ENCODE data around the gene PRSS36.
A peak's percentile ranks its signal among the peaks of the same experiment; 100 is the strongest.
"Not testable (repeated sequence)": the region's sequence is repeated elsewhere in the genome, so short reads cannot be mapped to it uniquely, and the experiment has no call there.

PRSS36 gene

GRCh38 chr16:31147574-31147973, 2.3 kb downstream of the PRSS36 start:
- no peaks in the 10 kb centered on the region for H3K9me3 ChIP-seq (ENCODE audit: control insufficient read depth, insufficient read depth, low read length)
- peaks cover 9% of the 10 kb centered on the region for H3K4me1 ChIP-seq (ENCODE audit: control insufficient read depth, insufficient read depth, low read length)
- H3K36me3 ChIP-seq (ENCODE audit: control insufficient read depth, insufficient read depth, low read length), result no peaks in the 10 kb centered on the region
- H3K4me3 ChIP-seq (ENCODE audit: low read depth, low read length), result peak overlapping the region; percentile 59
- no peak overlapping the region for H3K9ac ChIP-seq (ENCODE audit: low read depth, low read length)
- peaks cover 42% of the 10 kb centered on the region for H3K27me3 ChIP-seq (ENCODE audit: control insufficient read depth, insufficient read depth, low read length)

GRCh38 chr16:31145398-31145990, 4.4 kb downstream of the PRSS36 start:
- Histone ChIP-seq H3K27me3 (ENCODE audit: control insufficient read depth, insufficient read depth, low read length) (peaks cover 42% of the 10 kb centered on the region), H3K36me3 (ENCODE audit: control insufficient read depth, insufficient read depth, low read length) (no peaks in the 10 kb centered on the region), H3K9me3 (ENCODE audit: control insufficient read depth, insufficient read depth, low read length) (no peaks in the 10 kb centered on the region), H3K4me1 (ENCODE audit: control insufficient read depth, insufficient read depth, low read length) (peaks cover 13% of the 10 kb centered on the region), H3K4me3 (ENCODE audit: low read depth, low read length) (no peak overlapping the region), H3K9ac (ENCODE audit: low read depth, low read length) (no peak overlapping the region)

GRCh38 chr16:31144418-31144817, 5.4 kb downstream of the PRSS36 start:
- peaks cover 42% of the 10 kb centered on the region for H3K27me3 ChIP-seq (ENCODE audit: control insufficient read depth, insufficient read depth, low read length)
- not testable (repeated sequence) for H3K36me3 ChIP-seq (ENCODE audit: control insufficient read depth, insufficient read depth, low read length); H3K9ac ChIP-seq (ENCODE audit: low read depth, low read length); H3K4me3 ChIP-seq (ENCODE audit: low read depth, low read length); H3K9me3 ChIP-seq (ENCODE audit: control insufficient read depth, insufficient read depth, low read length)
- peaks cover 11% of the 10 kb centered on the region for H3K4me1 ChIP-seq (ENCODE audit: control insufficient read depth, insufficient read depth, low read length)

- peaks cover 12% of the 10 kb centered on the region for H3K4me1 ChIP-seq (ENCODE audit: control insufficient read depth, insufficient read depth, low read length)
- H3K36me3 ChIP-seq (ENCODE audit: control insufficient read depth, insufficient read depth, low read length), result no peaks in the 10 kb centered on the region
Measured at GRCh38 chr16:31143694-31144148, 6.1 kb downstream of the PRSS36 start.

GRCh38 chr16:31143011-31143693, 6.7 kb downstream of the PRSS36 start:
- Histone ChIP-seq H3K9me3 (ENCODE audit: control insufficient read depth, insufficient read depth, low read length) (no peaks in the 10 kb centered on the region), H3K4me1 (ENCODE audit: control insufficient read depth, insufficient read depth, low read length) (peaks cover 15% of the 10 kb centered on the region), H3K27me3 (ENCODE audit: control insufficient read depth, insufficient read depth, low read length) (peaks cover 35% of the 10 kb centered on the region), H3K36me3 (ENCODE audit: control insufficient read depth, insufficient read depth, low read length) (no peaks in the 10 kb centered on the region), H3K4me3 (ENCODE audit: low read depth, low read length) (peak overlapping the region; percentile 39), H3K9ac (ENCODE audit: low read depth, low read length) (no peak overlapping the region)

More at GRCh38 chr16:31143694-31144148, 6.1 kb downstream of the PRSS36 start:
- H3K4me3 ChIP-seq (ENCODE audit: low read depth, low read length), result no peak overlapping the region
- H3K27me3 ChIP-seq (ENCODE audit: control insufficient read depth, insufficient read depth, low read length), result peaks cover 37% of the 10 kb centered on the region
- no peak overlapping the region for H3K9ac ChIP-seq (ENCODE audit: low read depth, low read length)
- no peaks in the 10 kb centered on the region for H3K9me3 ChIP-seq (ENCODE audit: control insufficient read depth, insufficient read depth, low read length)

GRCh38 chr16:31142109-31143010, 7.5 kb downstream of the PRSS36 start:
- H3K9me3 ChIP-seq (ENCODE audit: control insufficient read depth, insufficient read depth, low read length), result no peaks in the 10 kb centered on the region
- H3K9ac ChIP-seq (ENCODE audit: low read depth, low read length), result peak overlapping the region; percentile 26
- peaks cover 11% of the 10 kb centered on the region for H3K4me1 ChIP-seq (ENCODE audit: control insufficient read depth, insufficient read depth, low read length)
- no peaks in the 10 kb centered on the region for H3K36me3 ChIP-seq (ENCODE audit: control insufficient read depth, insufficient read depth, low read length)
- peak overlapping the region; percentile 39 for H3K4me3 ChIP-seq (ENCODE audit: low read depth, low read length)
- H3K27me3 ChIP-seq (ENCODE audit: control insufficient read depth, insufficient read depth, low read length), result peaks cover 28% of the 10 kb centered on the region

GRCh38 chr16:31141489-31142108, 8.3 kb downstream of the PRSS36 start:
- Histone ChIP-seq H3K27me3 (ENCODE audit: control insufficient read depth, insufficient read depth, low read length) (peaks cover 20% of the 10 kb centered on the region), H3K9me3 (ENCODE audit: control insufficient read depth, insufficient read depth, low read length) (no peaks in the 10 kb centered on the region), H3K4me1 (ENCODE audit: control insufficient read depth, insufficient read depth, low read length) (peaks cover 11% of the 10 kb centered on the region), H3K36me3 (ENCODE audit: control insufficient read depth, insufficient read depth, low read length) (no peaks in the 10 kb centered on the region), H3K4me3 (ENCODE audit: low read depth, low read length) (peak overlapping the region; percentile 36), H3K9ac (ENCODE audit: low read depth, low read length) (peak overlapping the region; percentile 26)

GRCh38 chr16:31141071-31141469, 8.8 kb downstream of the PRSS36 start:
- H3K27me3 ChIP-seq (ENCODE audit: control insufficient read depth, insufficient read depth, low read length), result peaks cover 15% of the 10 kb centered on the region
- not testable (repeated sequence) for H3K36me3 ChIP-seq (ENCODE audit: control insufficient read depth, insufficient read depth, low read length); H3K9me3 ChIP-seq (ENCODE audit: control insufficient read depth, insufficient read depth, low read length); H3K9ac ChIP-seq (ENCODE audit: low read depth, low read length); H3K4me3 ChIP-seq (ENCODE audit: low read depth, low read length)
- H3K4me1 ChIP-seq (ENCODE audit: control insufficient read depth, insufficient read depth, low read length), result peaks cover 11% of the 10 kb centered on the region

GRCh38 chr16:31138621-31139578, 11.0 kb downstream of the PRSS36 start:
- Histone ChIP-seq H3K4me3 (ENCODE audit: low read depth, low read length) (no peak overlapping the region), H3K36me3 (ENCODE audit: control insufficient read depth, insufficient read depth, low read length) (no peaks in the 10 kb centered on the region), H3K27me3 (ENCODE audit: control insufficient read depth, insufficient read depth, low read length) (peaks cover 12% of the 10 kb centered on the region), H3K9ac (ENCODE audit: low read depth, low read length) (no peak overlapping the region), H3K9me3 (ENCODE audit: control insufficient read depth, insufficient read depth, low read length) (no peaks in the 10 kb centered on the region), H3K4me1 (ENCODE audit: control insufficient read depth, insufficient read depth, low read length) (peaks cover 16% of the 10 kb centered on the region)

- not testable (repeated sequence) for H3K27me3 ChIP-seq (ENCODE audit: control insufficient read depth, insufficient read depth, low read length); H3K9ac ChIP-seq (ENCODE audit: low read depth, low read length); H3K4me3 ChIP-seq (ENCODE audit: low read depth, low read length); H3K9me3 ChIP-seq (ENCODE audit: control insufficient read depth, insufficient read depth, low read length)
- H3K36me3 ChIP-seq (ENCODE audit: control insufficient read depth, insufficient read depth, low read length), result peaks cover 14% of the 10 kb centered on the region
- H3K4me1 ChIP-seq (ENCODE audit: control insufficient read depth, insufficient read depth, low read length), result peaks cover 18% of the 10 kb centered on the region
Measured at GRCh38 chr16:31136822-31137499, 12.9 kb downstream of the PRSS36 start.
